Measurements from ENCODE around the gene ASCL5. TPM values are rescaled to one million over a fixed set of nuclear protein-coding genes. Genes with fewer than 3 reads are reported as not detected.

The ASCL5 gene, protein sequence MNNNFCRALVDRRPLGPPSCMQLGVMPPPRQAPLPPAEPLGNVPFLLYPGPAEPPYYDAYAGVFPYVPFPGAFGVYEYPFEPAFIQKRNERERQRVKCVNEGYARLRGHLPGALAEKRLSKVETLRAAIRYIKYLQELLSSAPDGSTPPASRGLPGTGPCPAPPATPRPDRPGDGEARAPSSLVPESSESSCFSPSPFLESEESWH
- not detected for polyA plus RNA-seq (2013, experiment 1 of 2)
- polyA plus RNA-seq (2013, experiment 2 of 2): not detected

DNA sequence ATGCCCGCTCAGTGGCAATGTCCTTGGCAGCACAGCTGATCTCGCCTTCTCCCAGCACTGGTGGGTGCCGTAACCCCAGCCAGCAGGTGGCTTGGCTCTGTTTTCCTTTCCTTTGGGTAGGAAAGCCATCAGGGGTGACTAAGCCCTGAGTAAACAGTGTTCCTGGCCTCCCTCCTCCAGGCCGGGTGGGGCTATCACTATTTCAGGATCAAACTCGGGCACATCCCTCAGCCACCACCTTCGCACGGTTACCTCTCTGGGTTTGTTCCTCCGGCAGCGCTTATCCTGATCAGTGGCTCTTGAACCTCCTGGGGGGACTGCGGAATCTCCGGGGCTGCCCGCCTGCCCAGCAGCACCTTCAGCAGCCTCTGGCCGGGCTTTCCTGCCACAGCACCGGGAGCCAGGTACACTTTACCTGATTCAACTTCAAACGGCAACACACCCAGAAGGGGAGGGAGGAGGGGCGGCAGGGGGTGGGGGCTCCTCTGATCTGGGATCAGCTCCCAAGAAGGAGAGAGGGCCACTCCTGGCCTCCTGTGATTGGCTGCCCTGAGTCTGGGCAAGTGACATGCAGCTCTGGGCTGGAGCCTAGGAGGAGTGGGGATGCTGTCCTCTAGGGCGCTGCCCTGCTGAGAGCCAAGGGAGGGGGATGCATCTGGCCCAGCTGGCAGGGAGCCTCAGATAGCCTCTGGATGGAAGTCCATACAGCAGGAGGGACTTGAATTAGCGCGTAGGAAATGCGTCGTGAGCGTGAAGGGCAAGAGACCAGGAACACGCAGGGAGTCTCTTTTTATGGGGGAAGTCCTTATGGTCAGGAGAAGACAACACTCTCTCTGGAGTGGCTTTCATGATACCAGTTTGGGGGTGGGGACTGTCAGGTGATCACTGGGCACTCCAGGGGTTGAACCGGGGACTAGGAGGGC lies at the start of gene ASCL5:
Gene ASCL5, minus strand, starts transcription at position 353 of the 923 bp plus-strand sequence. CDS start 11,812 bp downstream, outside the sequence.
- no peaks in the 10 kb centered on the region for H3K4me1 ChIP-seq (ENCODE audit: control insufficient read depth, insufficient read depth, low read length, poor library complexity, severe bottlenecking)
- H3K4me3 ChIP-seq (ENCODE audit: extremely low read depth, insufficient read depth, low read length, poor library complexity, severe bottlenecking): no peak within 1 kb of the TSS
- H3K27ac ChIP-seq (ENCODE audit: low read depth, low read length, severe bottlenecking): no peak within 1 kb of the TSS
- no peaks in the 10 kb centered on the region for H3K9me3 ChIP-seq (ENCODE audit: control insufficient read depth, low read length)
- 79 to 80% methylated on average over 16 to 21 of the region's 24 CpGs for WGBS, 2 experiments (ENCODE audit: insufficient coverage in 2 of 2)
- H3K36me3 ChIP-seq (ENCODE audit: control insufficient read depth, insufficient read depth, low read length): no peaks in the 10 kb centered on the region

DNA sequence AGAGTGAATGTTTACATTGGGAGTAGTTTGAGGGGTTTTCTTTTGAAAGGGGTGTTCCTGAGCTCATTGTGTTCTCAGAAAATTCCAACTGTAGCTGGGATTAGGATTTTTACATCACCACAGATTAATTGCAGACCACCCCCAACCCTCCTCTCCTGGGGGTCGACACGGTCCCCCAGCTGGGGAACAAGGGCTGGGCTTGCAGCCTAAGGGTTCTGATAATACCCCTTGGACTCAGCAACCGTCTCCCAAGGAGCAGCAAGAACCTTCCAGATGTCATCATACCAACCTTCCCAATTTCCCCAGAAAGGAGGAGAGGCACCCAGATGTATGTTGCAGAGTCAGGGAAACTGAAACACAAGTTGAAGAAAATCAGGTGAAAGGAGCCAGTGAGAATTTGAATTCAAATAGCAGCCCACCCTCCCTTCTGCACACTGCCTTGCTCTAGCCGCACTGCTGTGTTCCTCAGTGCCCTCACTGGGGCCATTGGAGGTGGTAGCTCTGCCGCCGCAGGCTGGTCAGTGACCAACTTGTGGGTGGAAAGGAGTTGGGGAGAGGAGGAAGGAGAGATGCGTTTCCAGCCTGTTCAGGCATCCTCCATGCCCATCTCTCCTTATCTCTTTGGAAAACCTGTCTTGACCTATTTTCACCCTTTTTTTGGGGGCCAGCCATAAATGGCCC lies 49.0 kb upstream of the ASCL5 start:
- Histone ChIP-seq H3K4me3 (ENCODE audit: extremely low read depth, insufficient read depth, low read length, poor library complexity, severe bottlenecking) (no peak overlapping the region), H3K27ac (ENCODE audit: low read depth, low read length, severe bottlenecking) (no peak overlapping the region), H3K9me3 (ENCODE audit: control insufficient read depth, low read length) (peaks cover 3% of the 10 kb centered on the region), H3K36me3 (ENCODE audit: control insufficient read depth, insufficient read depth, low read length) (no peaks in the 10 kb centered on the region), H3K4me1 (ENCODE audit: control insufficient read depth, insufficient read depth, low read length, poor library complexity, severe bottlenecking) (peaks cover 4% of the 10 kb centered on the region)
- WGBS, 2 experiments (ENCODE audit: insufficient coverage in 2 of 2): 86 to 90% methylated on average over 2 to 3 of the region's 7 CpGs

DNA sequence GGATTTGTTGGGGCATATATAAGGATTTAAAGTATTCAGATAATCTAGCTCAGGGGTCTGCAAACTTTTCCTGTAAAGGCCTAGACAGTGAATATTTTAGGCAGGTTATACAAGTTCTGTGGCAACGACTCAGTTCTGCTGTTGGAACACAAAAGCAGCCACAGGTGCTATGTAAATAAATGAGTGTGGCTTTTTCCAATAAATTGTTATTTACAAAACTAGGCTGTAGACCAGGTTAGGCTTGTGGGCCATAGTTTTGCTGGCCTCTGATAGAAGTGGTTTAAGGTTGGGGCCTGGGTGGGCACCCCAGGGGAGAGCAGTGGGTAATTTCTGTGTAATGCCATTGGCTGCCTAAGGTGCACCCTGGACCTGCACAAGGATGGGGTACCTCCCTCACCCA lies 46.8 kb upstream of the ASCL5 start:
- 83 to 92% methylated on average over 1 of the region's 1 CpG for WGBS, 2 experiments (ENCODE audit: insufficient coverage in 2 of 2)
- Histone ChIP-seq H3K4me1 (ENCODE audit: control insufficient read depth, insufficient read depth, low read length, poor library complexity, severe bottlenecking) (peaks cover 4% of the 10 kb centered on the region), H3K36me3 (ENCODE audit: control insufficient read depth, insufficient read depth, low read length) (no peaks in the 10 kb centered on the region), H3K4me3 (ENCODE audit: extremely low read depth, insufficient read depth, low read length, poor library complexity, severe bottlenecking) (no peak overlapping the region), H3K27ac (ENCODE audit: low read depth, low read length, severe bottlenecking) (no peak overlapping the region), H3K9me3 (ENCODE audit: control insufficient read depth, low read length) (peaks cover 3% of the 10 kb centered on the region)

DNA sequence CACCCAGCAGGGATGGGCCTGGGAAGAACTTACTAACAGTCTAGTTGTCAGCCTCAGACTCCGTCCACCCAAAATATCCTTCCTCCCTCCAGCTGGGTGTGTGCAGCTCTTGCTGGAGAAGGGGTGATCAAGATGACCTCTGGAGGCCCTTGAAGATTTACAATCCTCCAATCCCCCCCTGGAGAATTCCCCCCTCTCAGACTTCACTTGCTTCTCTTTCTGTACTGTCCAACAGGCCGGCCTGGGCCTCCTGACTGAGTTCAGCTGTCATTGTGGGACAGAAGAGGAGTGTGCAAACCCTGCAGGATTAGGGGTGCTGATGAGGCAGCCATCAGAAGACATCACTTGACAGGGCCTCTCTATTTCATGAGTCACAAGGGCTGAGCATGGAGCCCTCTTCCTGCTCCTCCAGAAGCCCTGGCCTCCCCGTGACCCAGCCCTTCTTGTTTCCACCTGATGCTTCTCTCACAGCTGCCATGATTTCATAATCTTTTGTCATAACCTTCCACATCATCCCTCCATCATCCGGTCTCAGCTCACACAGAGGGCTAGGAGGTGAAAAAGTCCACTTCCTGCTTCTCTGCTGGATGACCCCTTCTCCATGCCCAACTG lies 46.1 kb upstream of the ASCL5 start:
- no peaks in the 10 kb centered on the region for H3K9me3 ChIP-seq (ENCODE audit: control insufficient read depth, low read length)
- no peak overlapping the region for H3K27ac ChIP-seq (ENCODE audit: low read depth, low read length, severe bottlenecking)
- no peak overlapping the region for H3K4me3 ChIP-seq (ENCODE audit: extremely low read depth, insufficient read depth, low read length, poor library complexity, severe bottlenecking)
- no peaks in the 10 kb centered on the region for H3K36me3 ChIP-seq (ENCODE audit: control insufficient read depth, insufficient read depth, low read length)
- 94 to 100% methylated on average over 1 to 3 of the region's 4 CpGs for WGBS, 2 experiments (ENCODE audit: insufficient coverage in 2 of 2)
- peaks cover 4% of the 10 kb centered on the region for H3K4me1 ChIP-seq (ENCODE audit: control insufficient read depth, insufficient read depth, low read length, poor library complexity, severe bottlenecking)

DNA sequence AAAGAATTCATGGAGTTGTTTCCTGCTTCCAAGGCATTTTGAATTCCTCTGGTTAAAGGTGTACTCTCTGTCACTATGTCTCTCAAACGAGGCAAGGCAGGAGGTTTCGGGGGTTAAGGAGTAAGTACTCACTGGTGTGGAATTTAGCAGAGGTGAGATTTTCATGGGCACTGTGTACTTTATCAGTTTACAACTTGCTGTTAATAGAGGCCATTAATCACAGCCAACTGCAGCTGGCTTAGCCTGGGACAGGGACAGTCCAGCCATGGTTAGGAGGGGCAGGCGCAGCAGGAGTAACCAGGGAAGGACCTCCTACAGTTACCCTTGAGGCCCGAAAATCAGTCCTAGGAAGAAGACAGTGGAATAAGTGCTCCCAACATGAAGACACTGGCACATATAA lies 45.3 kb upstream of the ASCL5 start:
- H3K4me3 ChIP-seq (ENCODE audit: extremely low read depth, insufficient read depth, low read length, poor library complexity, severe bottlenecking): no peak overlapping the region
- peaks cover 4% of the 10 kb centered on the region for H3K4me1 ChIP-seq (ENCODE audit: control insufficient read depth, insufficient read depth, low read length, poor library complexity, severe bottlenecking)
- no peaks in the 10 kb centered on the region for H3K9me3 ChIP-seq (ENCODE audit: control insufficient read depth, low read length)
- 89 to 95% methylated on average over 2 to 4 of the region's 4 CpGs for WGBS, 2 experiments (ENCODE audit: insufficient coverage in 2 of 2)
- no peak overlapping the region for H3K27ac ChIP-seq (ENCODE audit: low read depth, low read length, severe bottlenecking)
- H3K36me3 ChIP-seq (ENCODE audit: control insufficient read depth, insufficient read depth, low read length): no peaks in the 10 kb centered on the region

DNA sequence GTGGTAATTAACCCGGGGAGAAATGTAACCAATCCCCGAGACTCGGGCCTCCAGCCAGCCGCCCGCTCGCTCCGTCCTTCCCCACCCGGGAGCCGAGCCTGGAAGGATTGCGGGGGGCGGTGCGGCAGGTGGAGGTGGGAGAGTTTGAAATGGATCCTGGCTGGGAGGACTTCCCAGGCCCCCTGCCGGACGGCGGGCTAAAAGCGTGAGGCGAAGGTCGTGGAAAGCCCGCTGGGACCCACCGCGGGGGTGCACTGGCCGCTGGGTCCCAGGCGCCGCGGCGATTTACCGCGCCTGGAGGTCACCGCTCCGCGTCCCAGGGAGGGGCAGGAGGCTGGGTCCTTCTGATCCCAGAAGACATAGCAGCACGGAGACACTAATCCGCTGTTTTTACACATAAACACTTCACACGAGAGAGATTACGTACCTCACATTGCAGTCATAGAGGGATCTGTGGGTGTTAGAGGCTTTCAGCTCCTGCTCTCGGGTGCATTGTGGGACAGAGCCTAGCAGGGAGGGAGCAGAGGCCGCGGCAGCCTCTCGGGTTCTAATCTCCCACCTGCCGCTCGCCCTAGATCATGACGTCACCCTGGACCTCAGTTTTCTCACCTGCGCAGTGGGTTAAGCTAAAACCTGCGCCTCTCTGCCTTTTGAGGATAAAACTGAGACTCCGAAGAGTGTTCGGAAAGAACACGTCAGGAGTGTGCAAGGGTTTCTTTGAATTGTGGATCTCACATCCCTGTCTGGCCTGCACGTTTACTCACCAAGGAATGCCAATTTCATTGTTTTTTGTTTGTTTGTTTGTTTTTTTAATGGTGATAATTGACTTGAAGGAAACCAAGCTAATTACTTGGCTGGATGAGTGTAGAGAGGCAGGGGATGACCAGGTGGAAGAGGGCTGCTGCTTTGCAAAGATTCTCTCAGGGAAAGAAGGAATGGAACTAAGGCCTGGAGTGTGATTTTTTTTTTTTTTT lies 44.4 kb upstream of the ASCL5 start:
- Histone ChIP-seq H3K36me3 (ENCODE audit: control insufficient read depth, insufficient read depth, low read length) (no peaks in the 10 kb centered on the region), H3K9me3 (ENCODE audit: control insufficient read depth, low read length) (no peaks in the 10 kb centered on the region), H3K27ac (ENCODE audit: low read depth, low read length, severe bottlenecking) (peak overlapping the region; percentile 82), H3K4me3 (ENCODE audit: extremely low read depth, insufficient read depth, low read length, poor library complexity, severe bottlenecking) (peak overlapping the region; percentile 52), H3K4me1 (ENCODE audit: control insufficient read depth, insufficient read depth, low read length, poor library complexity, severe bottlenecking) (no peaks in the 10 kb centered on the region)
- WGBS, 2 experiments (ENCODE audit: insufficient coverage in 2 of 2): 14 to 24% methylated on average over 22 to 37 of the region's 48 CpGs

DNA sequence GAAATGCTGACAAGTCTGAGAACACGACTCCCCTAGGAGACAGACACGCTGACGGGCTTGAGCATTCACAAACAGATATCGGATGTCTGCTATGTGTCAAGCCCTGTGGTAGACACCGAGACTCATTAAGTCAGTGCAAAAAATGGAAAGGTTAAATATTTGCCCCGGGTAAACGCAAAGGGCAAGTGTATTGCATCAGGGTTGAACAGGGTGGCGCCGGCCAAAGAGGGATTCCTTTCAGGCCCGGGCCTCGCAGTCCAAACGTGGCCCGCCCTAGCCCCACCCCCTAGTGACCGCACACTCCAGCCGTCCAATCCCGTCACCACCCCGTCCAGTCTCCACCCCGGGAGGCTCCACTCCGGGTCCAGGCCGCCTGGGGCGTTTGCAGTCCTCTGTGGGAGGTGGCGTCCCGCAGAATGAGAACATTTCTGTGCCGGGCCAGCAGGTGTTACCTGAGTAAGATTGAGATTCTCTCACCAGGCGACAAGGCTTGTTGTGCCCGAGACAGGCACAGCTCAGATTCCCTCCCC lies 43.6 kb upstream of the ASCL5 start:
- peak overlapping the region; percentile 52 for H3K4me3 ChIP-seq (ENCODE audit: extremely low read depth, insufficient read depth, low read length, poor library complexity, severe bottlenecking)
- H3K36me3 ChIP-seq (ENCODE audit: control insufficient read depth, insufficient read depth, low read length): no peaks in the 10 kb centered on the region
- no peaks in the 10 kb centered on the region for H3K9me3 ChIP-seq (ENCODE audit: control insufficient read depth, low read length)
- WGBS, 2 experiments (ENCODE audit: insufficient coverage in 2 of 2): 9 to 13% methylated on average over 25 to 26 of the region's 26 CpGs
- peak overlapping the region; percentile 84 for H3K27ac ChIP-seq (ENCODE audit: low read depth, low read length, severe bottlenecking)
- no peaks in the 10 kb centered on the region for H3K4me1 ChIP-seq (ENCODE audit: control insufficient read depth, insufficient read depth, low read length, poor library complexity, severe bottlenecking)

DNA sequence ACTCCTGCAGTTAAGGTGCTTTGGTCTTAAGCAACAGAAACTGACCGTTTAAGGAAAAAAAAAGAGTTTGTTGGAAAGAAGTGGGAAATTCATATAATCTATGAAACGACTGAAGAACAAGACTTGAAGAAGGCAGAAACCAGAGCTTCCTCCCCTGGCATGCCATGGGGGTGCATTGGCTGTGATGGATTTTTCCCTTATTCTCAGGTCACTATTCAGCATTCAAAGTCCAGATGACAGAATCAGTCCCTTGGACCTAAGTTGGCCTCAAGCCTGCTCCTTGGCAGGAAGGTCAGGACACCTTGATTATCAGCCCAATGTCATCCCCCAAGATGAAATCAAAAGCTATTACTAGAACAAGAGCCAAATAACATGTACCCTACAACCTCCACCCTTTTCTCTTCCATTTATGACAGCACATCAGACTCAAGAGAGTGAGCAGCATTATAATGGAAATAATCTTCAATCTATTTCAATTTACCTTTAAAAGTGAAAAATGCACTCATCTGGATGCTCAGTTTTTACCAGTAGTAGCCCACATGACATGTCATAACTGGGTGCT lies 43.1 kb upstream of the ASCL5 start:
- no peaks in the 10 kb centered on the region for H3K4me1 ChIP-seq (ENCODE audit: control insufficient read depth, insufficient read depth, low read length, poor library complexity, severe bottlenecking)
- no peak overlapping the region for H3K4me3 ChIP-seq (ENCODE audit: extremely low read depth, insufficient read depth, low read length, poor library complexity, severe bottlenecking)
- peak overlapping the region; percentile 84 for H3K27ac ChIP-seq (ENCODE audit: low read depth, low read length, severe bottlenecking)
- no peaks in the 10 kb centered on the region for H3K36me3 ChIP-seq (ENCODE audit: control insufficient read depth, insufficient read depth, low read length)
- WGBS, 2 experiments (ENCODE audit: insufficient coverage in 2 of 2): 75 to 94% methylated on average over 2 of the region's 2 CpGs
- H3K9me3 ChIP-seq (ENCODE audit: control insufficient read depth, low read length): no peaks in the 10 kb centered on the region

DNA sequence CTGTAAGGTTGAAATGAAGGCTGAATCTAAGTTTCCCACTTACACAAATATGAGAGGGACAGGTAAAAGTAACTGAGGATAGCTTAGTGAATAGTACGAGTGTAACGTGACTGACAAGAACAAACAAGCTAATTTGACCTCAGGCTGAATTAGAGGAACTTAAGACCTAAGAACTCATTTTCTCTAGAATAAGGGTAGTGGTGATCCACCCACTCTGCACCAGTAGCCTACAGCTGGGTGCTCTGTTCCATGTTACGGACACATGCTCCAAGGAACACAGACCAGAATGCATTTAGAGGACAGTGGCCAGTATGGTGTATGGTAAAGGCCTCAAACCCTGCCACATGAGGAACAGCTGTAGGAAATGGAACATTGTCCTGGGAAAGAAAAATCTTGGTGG lies 42.2 kb upstream of the ASCL5 start:
- no peaks in the 10 kb centered on the region for H3K36me3 ChIP-seq (ENCODE audit: control insufficient read depth, insufficient read depth, low read length)
- no peak overlapping the region for H3K4me3 ChIP-seq (ENCODE audit: extremely low read depth, insufficient read depth, low read length, poor library complexity, severe bottlenecking)
- H3K27ac ChIP-seq (ENCODE audit: low read depth, low read length, severe bottlenecking): no peak overlapping the region
- H3K4me1 ChIP-seq (ENCODE audit: control insufficient read depth, insufficient read depth, low read length, poor library complexity, severe bottlenecking): no peaks in the 10 kb centered on the region
- whole genome bisulfite sequencing, 2 experiments (ENCODE audit: insufficient coverage in 2 of 2): 81 to 100% methylated on average over 3 of the region's 3 CpGs
- H3K9me3 ChIP-seq (ENCODE audit: control insufficient read depth, low read length): no peaks in the 10 kb centered on the region

All from mesodermal cell (in vitro differentiated cells).